GM19351 (cell line): ENCODE measurements around the gene CDCA7L.
A peak's percentile ranks its signal among the peaks of the same experiment; 100 is the strongest.
"Not testable (repeated sequence)": the region's sequence is repeated elsewhere in the genome, so short reads cannot be mapped to it uniquely, and the experiment has no call there.

Experiments
- ATAC-seq: cut with Tn5 transposase; IDR thresholded peaks from one replicate; pipeline ENCODE4 v1.9.1; 2021; ENCODE audit warnings: mild to moderate bottlenecking, moderate library complexity; ENCODE audit not compliant: unreplicated experiment

CDCA7L gene

DNA sequence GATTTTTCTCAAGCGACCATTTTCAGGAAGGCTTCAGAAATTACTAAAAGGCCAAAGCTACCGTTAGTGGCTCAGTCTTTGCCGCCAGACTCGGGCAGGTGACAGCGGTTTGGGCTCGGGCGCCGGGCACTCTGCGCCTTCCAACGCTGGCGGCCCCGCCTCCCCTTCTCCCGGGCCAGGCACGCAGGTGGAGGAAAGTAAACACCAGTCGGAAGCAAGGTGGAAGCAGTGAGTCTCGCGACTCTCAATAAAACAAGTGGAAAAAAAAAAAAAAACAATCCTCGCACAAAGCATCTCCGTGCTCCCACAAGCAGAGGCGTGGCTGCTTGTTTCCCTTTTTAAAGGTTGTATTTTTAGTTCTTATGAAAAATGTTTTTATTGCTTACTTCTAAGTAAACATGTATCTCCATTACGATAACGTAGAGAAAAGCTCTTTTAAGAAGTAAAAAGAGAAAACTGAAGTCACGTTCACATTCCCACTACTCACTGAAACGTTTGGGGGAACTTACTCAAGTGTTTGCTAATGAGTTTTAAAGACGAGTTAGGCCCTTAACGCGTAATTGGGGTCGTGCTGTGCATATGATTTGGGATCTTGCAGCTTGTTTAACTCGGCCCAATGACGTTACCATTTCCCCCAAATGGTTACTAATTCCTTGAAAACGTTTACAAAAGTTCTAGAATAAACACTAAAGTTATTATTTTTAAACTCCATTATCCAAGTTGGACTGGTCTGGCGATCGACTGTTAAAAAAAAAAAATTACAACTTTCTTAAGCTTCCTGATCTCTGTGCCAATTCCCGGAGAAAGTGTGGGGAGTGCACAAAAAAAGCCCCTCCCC lies 864 bp downstream of the CDCA7L start:
- ATAC-seq = no peak

DNA sequence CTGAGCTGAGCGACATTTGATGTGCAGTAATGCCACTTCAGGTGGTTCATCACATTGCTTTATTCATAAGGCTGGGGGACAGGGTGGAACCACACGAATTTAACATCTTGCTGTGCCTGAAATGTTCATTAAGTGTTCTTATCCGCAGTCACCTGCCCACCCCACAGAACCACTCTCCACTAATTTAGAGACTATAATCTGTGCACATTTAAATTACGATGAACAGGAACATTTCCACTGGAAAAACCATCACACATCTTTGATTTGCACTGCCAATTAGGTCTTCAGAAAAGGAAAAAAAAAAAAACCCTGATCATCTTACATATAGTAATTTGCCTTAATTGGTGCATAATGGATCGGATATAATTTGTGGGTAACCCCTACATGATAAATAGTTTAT lies 2.3 kb downstream of the CDCA7L start:
- no peak for ATAC-seq

DNA sequence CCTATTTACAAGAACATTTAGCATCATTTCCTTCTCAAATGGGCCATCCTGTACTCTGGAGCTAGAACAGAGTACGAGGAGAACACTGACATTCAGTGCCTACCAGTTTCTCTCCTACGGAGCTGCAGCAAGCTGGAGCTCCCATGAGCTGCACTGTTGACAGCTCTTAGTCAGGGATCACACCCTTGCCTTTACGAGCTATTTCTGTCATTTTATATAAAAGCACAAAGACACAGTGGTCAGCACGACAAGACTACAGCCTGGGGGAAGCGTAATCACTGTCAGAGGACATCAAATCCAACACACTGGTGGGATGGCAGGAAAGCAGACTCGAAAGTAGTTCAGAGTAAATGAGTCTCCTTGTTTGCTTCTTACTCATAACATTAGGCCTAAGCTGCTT lies 2.7 kb downstream of the CDCA7L start:
- ATAC-seq = no peak

DNA sequence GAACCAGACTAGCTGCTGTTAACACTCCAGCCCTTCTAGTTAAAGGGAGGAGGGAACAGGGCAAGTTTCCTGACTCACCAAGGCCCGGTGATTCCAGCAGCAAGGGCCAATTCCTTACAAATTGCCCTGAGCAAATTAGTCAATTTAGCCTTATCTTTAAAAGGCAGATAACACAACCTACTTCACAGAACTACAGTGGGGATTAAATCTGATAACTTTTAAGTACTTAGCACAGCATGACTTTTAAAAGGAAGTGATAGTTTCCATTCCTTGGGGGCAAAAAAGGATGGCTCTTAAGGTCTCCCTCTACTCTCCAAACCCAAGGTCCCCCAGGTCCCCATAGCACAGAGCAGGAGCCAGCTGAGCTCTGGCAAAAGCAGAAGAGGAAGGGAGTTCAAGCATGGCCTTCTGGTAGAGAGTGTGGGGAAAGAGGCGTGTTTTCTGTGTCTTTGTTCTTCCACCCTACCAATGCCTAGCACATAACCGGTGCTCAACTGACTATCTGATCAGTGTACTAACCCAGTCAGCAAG lies 4.0 kb downstream of the CDCA7L start:
- peak; percentile 20 for ATAC-seq

DNA sequence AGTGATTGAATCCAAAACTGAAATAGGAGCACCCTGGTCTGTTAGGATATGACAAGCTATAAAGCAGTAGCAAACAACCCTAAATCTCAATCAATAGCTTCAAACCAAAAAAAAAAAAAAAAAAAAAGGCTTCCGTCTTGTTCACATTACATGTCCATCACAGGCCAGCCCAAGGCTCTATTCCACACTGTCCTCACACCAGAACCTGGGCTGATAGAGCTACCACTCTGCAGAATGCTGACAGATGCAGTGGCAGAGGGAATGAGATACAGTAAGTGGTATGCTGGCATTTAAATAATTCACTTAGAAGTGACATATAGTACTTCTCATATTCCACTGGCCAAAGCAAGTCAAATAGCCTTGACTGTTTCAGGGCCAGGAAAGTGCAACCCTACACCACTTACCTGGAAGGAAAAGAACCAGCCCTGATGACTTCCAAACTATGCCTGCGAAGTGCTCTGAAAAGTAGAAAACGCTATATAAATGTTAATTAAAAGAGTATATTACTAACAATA lies 5.8 kb downstream of the CDCA7L start:
- no peak for ATAC-seq

DNA sequence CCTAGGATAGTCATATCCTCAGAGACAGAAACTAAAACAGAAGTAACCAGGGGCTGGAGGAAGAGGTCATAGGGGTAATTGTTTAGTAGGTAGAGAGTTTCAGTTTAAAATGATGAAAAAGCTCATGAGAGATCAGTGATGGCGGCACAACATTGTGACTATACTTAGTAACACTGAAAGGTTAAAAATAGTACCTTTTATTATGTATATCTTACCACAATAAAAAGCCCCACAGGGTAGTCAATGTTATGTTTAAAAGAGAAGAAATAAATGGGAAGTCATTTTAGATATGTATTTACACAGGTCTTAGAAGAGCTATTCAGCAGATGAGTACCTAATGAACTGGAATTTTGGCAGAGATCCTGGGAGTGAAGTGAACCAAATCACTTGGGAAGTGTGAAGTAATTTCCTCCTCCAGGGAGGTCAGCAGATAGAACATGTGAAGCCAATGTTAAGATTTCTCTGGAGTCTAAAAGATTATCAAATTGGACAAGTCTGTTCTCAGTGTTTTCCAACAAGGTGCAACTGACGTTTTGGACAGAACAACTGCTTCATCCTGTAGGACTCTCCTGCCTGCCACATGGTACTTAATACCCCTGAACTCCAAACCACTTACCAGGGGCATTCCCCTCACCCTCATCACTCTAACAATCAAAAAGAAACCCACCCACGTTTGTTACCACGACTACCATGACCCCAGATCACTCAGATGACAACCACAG lies 6.4 kb downstream of the CDCA7L start:
- ATAC-seq = peak; percentile 74

DNA sequence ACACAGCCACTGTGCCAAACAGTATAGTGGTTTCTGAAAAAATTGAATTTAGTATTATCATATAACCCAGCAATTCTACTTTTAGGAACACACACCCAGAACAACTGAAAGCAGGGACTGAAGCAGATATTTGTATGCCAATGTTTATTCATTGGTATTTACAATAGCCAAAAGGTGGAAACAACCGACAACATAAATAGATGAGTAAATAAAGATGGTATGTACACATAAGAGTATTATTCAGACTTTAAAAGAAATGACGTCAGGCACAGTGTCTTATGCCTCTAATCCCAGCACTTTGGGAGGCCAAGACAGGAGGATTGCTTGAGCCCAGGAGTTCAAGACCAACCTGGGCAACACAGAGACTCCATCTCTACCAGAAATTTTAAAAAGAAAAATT lies 7.2 kb downstream of the CDCA7L start:
- ATAC-seq = no peak

DNA sequence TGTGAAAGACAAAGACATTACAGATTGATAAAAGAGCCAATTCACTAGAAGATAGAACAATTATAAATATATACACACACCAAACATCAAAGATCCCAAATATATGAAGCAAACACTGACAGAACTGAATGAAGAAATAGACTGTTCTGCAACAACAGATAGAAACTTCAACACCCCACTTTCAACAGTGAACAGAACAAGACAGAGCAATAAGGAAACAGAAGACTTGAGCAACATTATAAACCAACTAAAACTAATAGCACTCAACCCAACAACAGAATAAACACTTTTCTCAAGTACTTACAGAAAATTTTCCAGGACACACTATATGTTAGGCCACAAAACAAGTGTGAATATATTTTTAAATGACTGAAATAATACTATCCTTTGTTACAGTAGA lies 10.9 kb downstream of the CDCA7L start:
- no peak for ATAC-seq

DNA sequence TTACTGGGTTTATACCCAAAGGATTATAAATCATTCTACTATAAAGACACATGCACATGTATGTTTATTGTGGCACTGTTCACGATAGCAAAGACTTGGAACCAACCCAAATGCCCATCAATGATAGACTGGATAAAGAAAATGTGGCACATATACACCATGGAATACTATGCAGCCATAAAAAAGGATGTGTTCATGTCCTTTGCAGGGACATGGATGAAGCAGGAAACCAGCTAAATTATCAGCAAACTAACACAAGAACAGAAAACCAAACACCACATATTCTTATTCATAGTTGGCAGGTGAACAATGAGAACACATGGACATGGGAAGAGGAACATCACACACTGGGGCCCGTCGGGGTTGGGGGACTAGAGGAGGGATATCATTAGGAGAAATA lies 12.4 kb downstream of the CDCA7L start:
- not testable (repeated sequence) for ATAC-seq

DNA sequence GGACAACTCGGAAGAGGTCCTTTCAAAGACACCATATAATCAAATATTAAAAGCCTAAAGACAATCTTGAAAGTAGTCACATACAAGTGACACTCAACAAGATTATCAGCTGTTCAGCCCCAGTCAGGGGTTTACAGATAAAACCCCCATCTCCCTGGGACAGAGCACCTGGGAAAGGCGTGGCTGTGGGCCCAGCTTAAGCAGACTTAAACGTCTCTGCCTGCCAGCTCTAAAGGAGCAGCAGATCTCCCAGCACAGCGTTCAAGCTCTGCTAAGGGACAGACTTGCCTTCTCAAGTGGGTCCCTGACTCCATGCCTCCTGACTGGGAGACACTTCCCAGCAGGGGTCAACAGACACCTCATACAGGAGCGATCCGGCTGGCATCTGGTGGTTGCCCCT lies 18.0 kb downstream of the CDCA7L start:
- ATAC-seq = no peak

DNA sequence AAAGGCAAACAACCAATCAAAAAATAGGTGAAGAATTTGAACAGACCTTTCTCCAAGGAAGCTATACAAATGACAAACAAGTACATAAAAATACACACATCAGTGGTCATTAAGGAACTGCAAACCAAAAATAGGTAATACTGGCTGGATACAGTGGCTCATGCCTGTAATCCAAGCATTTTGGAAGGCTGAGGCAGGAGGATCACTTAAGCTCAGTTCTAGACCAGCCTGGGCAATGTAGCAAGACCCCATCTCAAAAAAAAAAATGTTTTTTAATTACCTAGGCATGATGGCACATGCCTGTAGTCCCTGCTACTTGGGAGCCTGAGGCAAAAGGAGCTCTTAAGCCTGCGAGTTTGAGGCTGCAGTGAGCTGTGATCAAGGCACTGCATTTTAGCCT lies 19.3 kb downstream of the CDCA7L start:
- no peak for ATAC-seq

DNA sequence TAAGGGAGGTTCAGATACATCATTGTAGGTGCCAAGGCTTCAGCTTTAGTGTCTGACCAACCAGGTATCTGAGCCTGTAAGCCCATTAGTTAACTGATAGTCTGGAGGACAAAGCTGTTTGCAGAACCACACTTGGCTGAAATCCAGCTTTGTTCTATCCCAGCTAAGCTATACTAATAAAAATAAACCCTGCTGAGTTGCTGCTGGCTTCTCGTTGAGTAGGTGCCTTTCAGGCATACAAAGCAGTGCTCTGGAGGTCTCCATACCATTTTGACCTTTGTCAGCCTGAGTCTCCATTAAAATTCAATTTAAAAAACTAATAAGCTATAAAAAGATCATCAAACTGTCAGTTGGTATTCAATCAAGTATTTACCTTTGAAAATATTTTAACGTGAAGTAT lies 22.0 kb downstream of the CDCA7L start:
- ATAC-seq = no peak

DNA sequence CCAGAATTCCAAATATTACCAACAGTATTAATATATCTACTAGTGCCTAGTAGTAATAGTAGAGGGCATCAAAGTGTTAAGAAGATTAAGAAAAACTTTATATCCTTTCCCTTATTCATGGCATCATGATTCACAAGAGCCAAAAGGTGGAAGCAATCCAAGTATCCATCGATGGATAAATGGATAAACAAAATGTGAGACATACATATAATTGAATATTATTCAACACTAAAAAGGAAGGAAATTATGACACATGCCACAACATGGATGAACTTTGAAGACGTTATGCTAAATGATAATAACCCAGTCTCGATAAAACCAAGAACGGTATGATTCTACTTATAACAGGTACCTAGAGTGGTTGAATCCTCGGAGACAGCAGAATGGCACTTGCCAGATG lies 23.1 kb downstream of the CDCA7L start:
- no peak for ATAC-seq

DNA sequence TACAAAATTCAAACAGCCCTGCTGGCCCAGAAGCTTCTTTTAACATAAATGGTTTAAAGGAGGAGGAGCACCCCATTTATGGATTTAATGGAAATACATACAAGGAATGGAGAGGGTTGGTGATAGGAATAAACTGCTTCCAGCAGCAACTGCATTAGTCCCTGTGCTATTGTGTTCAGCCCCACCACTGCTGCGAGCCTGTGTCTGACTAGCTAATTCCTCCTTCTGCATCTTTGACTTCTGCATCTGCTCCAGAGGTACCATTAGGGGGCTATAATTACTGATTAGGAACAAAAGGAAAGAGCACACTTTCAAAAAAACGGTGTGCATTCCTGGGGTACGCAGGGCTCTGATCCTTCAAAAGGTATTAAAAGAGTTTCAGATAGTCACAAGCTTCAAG lies 24.8 kb downstream of the CDCA7L start:
- no peak for ATAC-seq

DNA sequence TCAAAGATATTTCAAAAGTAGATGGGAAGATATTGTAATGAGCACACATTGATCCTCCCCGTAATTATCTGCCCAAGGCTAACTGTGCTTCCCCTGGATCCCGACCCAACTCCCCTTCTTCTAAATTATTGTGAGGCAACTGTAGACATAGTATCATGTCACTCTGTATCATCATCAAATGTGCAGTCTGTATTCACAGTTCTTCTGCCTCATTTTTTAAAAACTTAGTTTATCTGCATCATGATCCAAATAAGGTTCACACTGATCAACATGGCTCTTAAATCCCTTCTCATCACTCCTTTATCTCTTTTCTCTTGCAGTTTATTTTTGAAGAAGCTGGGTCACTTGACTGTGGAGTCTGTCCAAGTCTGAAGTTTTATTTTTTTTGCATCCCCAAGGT lies 27.5 kb downstream of the CDCA7L start:
- ATAC-seq = no peak

DNA sequence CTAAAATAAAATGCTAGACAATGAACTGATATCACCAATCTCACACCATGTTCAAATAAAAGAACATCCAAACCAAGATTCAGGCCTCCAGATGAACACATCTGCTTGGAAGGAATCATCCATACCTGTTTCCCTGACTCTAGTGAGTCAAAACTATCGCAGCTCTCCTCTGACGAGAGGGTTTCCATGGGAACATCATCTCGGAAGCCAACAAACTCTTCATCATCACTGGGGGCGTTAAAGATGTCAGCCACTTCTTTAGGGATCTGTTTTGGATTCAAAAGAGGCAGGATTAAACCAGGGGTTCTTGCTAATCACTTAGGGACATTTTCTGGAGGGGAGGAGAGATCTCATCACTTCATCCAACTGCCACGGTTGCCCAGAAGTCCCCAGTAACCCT lies 29.1 kb downstream of the CDCA7L start:
- no peak for ATAC-seq

DNA sequence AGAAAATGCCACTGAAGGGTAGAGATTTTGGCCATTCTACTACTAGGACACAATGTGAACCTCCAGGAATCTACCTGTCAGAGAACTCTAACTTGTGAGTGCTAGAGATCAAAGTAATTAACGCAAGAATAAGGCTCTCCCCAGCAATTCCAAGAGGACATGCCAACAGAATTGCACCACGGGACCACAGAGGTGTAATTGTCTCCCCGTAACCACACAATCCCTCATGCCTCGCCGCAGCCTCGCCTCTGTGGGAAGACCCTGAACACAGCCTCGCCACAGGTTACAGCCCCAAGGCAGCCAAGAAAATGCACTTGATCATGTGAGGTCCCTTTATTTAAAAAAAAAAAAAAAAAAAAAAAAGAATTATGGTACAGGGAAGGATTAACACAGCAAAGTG lies 29.5 kb downstream of the CDCA7L start:
- ATAC-seq = no peak

DNA sequence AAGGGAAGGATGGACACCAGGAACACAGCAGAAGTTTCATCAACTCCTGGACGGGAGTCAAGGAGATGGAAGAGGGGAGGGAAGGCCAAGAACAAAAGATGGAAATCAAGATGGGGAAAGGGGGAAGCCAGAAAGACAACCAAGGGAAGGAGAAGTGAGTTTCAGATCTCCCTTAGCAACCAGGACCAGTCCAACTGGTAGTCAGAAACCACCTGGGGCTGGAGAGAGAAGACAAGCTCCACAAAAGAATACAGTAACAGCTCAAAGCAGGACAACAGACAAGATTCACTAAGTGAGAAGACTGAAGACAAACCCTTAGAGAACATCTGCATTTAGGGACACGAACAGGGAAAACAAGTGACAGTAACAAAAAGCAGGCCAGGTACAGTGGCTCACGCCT lies 30.6 kb downstream of the CDCA7L start:
- no peak for ATAC-seq

DNA sequence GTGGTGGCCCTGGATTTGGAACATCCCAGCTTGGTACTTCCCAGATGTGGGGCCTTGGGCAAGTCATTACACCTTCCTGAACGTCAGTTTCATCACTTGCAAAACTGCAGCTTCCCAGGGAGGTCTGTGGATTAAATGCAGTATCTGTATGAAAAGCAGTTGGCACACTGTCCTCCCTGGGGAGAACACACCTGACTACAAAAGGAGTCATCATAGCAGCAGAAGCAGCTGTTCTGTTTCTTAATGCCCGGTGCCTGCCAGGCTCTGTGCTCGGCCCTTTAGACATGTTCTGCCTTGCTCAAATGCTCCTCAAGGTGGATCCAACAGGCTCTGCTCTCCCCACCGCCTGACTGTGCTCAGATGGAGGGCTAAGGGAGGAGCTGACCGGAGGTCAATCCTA lies 31.0 kb downstream of the CDCA7L start:
- no peak for ATAC-seq

DNA sequence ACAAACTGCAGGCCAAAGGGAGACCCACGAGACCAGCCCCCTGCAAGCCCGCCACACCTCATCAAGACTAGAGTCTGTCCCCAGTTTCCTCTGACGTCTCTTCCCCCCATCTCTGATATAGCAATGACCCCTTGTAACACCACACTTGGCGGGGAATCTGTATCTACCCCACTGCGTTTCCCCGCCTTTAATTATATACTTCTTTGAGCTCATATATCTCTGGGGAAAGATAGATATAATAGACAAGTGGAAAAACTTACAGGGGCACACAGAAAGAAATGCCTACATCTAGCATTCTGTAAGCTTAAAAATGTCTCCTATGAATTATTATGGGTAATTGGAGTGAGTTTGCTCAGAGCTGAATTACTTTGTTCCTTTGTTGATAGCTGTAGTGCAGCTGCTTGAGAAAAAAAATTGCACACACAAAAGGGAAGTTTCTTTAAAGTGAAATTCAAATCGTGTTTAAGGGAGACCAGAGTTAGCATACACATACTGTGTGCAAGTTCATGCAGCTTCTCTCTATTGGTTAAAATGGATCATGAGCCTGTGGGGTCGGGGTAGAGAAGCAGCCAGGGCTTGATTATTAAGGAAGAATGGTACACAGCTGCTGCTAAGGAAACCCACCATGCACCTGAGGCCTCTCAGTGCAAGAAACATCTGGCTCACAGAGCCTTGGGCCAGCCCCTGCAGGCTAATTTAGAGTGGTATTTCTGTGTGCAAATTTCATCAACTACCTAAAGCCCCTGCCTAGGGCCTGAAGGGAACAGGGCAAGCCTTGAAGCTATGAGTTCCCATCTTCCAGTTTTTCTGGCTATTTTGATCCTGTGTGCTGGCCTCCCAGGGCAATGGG lies 32.5 kb downstream of the CDCA7L start:
- ATAC-seq = no peak

DNA sequence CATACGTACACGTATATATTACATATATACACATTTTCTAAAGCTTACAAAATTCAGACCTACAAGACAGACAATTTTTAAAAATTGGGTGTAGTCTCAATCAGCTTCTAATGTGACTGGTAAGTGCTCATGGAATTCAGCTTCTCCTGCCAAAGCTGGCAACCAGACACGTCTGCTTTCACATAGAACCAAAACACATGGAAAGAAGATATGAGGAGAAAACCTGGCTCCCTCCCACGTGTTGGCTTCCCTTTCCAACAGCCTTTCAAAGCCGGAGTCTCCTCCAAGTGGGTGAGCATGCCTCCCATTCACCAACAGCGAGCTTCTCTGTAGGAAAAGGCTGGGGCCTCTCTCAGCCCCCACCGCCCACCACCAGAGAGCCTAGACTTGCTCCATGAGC lies 33.4 kb downstream of the CDCA7L start:
- no peak for ATAC-seq
